ENCODE results near the gene SAFB.
A peak's percentile ranks its signal among the peaks of the same experiment; 100 is the strongest.

SAFB gene

GRCh38 chr19:5711713-5712161, 88.9 kb downstream of the SAFB start:
- H3K4me3 Mint-ChIP-seq: no peak overlapping the region
- H3K4me1 Mint-ChIP-seq: no peaks in the 10 kb centered on the region
- H3K27ac Mint-ChIP-seq: no peak overlapping the region
- H3K9me3 Mint-ChIP-seq: no peaks in the 10 kb centered on the region
- peaks cover 33% of the 10 kb centered on the region for H3K36me3 Mint-ChIP-seq (ENCODE audit: low read depth)
- no peaks in the 10 kb centered on the region for H3K27me3 Mint-ChIP-seq (ENCODE audit: low read depth)
- TF ChIP-seq, protein P1, sequence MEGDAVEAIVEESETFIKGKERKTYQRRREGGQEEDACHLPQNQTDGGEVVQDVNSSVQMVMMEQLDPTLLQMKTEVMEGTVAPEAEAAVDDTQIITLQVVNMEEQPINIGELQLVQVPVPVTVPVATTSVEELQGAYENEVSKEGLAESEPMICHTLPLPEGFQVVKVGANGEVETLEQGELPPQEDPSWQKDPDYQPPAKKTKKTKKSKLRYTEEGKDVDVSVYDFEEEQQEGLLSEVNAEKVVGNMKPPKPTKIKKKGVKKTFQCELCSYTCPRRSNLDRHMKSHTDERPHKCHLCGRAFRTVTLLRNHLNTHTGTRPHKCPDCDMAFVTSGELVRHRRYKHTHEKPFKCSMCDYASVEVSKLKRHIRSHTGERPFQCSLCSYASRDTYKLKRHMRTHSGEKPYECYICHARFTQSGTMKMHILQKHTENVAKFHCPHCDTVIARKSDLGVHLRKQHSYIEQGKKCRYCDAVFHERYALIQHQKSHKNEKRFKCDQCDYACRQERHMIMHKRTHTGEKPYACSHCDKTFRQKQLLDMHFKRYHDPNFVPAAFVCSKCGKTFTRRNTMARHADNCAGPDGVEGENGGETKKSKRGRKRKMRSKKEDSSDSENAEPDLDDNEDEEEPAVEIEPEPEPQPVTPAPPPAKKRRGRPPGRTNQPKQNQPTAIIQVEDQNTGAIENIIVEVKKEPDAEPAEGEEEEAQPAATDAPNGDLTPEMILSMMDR (IDR thresholded peaks at IDR 0.05; ENCODE audit: unreplicated experiment in 3 of 3): no peak

GRCh38 chr19:5713228-5713627, 90.3 kb downstream of the SAFB start:
- no peaks in the 10 kb centered on the region for H3K4me1 Mint-ChIP-seq
- H3K36me3 Mint-ChIP-seq (ENCODE audit: low read depth): peaks cover 31% of the 10 kb centered on the region
- no peaks in the 10 kb centered on the region for H3K27me3 Mint-ChIP-seq (ENCODE audit: low read depth)

DNA sequence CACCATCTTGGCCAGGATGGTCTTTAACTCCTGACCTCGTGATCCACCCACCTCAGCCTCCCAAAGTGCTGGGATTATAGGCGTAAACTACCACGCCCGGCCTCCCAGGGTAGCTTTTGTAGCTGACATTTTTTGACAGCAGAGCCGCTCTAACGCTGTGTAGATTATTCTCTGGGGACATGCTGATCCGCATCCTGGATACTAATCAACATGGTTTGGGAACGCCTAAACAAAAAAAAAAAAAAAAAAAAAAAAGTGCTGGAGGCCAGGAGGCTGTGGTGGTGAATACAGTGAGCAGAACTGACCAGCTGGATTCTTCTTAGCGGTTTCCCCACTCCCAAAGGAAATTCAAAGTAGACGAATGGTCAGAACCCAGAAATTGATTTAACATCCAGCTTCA, 91.9 kb downstream of the SAFB start:
- Mint-ChIP-seq H3K27ac (no peak overlapping the region), H3K36me3 (ENCODE audit: low read depth) (peaks cover 31% of the 10 kb centered on the region), H3K4me1 (peaks cover 9% of the 10 kb centered on the region), H3K4me3 (no peak overlapping the region), H3K27me3 (ENCODE audit: low read depth) (no peaks in the 10 kb centered on the region), H3K9me3 (no peaks in the 10 kb centered on the region)
- TF ChIP-seq, protein P1 (IDR thresholded peaks at IDR 0.05; ENCODE audit: unreplicated experiment in 3 of 3): no peak

More at GRCh38 chr19:5713228-5713627, 90.3 kb downstream of the SAFB start:
- no peak overlapping the region for H3K27ac Mint-ChIP-seq
- no peak overlapping the region for H3K4me3 Mint-ChIP-seq
- no peaks in the 10 kb centered on the region for H3K9me3 Mint-ChIP-seq
- TF ChIP-seq, protein P1 (IDR thresholded peaks at IDR 0.05; ENCODE audit: unreplicated experiment in 3 of 3): no peak

GRCh38 chr19:5717215-5717935, 94.5 kb downstream of the SAFB start:
- Mint-ChIP-seq H3K27me3 (ENCODE audit: low read depth) (no peaks in the 10 kb centered on the region), H3K36me3 (ENCODE audit: low read depth) (peaks cover 24% of the 10 kb centered on the region), H3K9me3 (no peaks in the 10 kb centered on the region), H3K4me3 (peak overlapping the region; percentile 83 to 94 (median 94)), H3K27ac (no peak overlapping the region), H3K4me1 (peaks cover 9% of the 10 kb centered on the region)
- TF ChIP-seq, protein P1 (IDR thresholded peaks at IDR 0.05; ENCODE audit: unreplicated experiment in 3 of 3): no peak

Data from nephron (organoid).